ENCODE data around the gene KRTAP12-2.

The KRTAP12-2 gene

GRCh38 chr21:44701541-44701940 lies 34.8 kb upstream of the KRTAP12-2 start:
- no peak overlapping the region for H2BK12ac ChIP-seq (ENCODE audit: low read length in 2 of 2)
- 63% methylated on average over 12 of the region's 12 CpGs for WGBS
- H3K27me3 ChIP-seq (ENCODE audit: control insufficient read depth in 1 of 2, insufficient read depth in 1 of 2, low read length in 2 of 2) = peaks cover 84 to 88% of the 10 kb centered on the region in 2 experiments
- no peak overlapping the region for H2BK15ac ChIP-seq (ENCODE audit: low read depth, poor library complexity, severe bottlenecking)
- H3K36me3 ChIP-seq (ENCODE audit: control insufficient read depth in 1 of 2, insufficient read depth in 2 of 2, low read depth in 1 of 2, low read length in 2 of 2) = peaks cover 0 to 6% of the 10 kb centered on the region in 2 experiments
- no peaks in the 10 kb centered on the region for H3K9me3 ChIP-seq (ENCODE audit: control insufficient read depth, low read length)
- H3K4me2 ChIP-seq (ENCODE audit: low read length, poor library complexity, severe bottlenecking) = no peak overlapping the region
- H3K4me1 ChIP-seq (ENCODE audit: control insufficient read depth, insufficient read depth, low read depth, low read length) = peaks cover 15% of the 10 kb centered on the region
- H3K18ac ChIP-seq (ENCODE audit: low read depth in 1 of 2, low read length in 2 of 2) = no peak overlapping the region
- no peak overlapping the region for H3K4ac ChIP-seq (ENCODE audit: low read depth in 1 of 2, low read length in 2 of 2)
- H2BK120ac ChIP-seq (ENCODE audit: low read depth, low read length) = no peak overlapping the region
- no peak overlapping the region for H3K4me3 ChIP-seq (ENCODE audit: insufficient read depth in 1 of 2, low read depth in 1 of 2, low read length in 2 of 2)
- no peak for DNase-seq
- no peak overlapping the region for H3K14ac ChIP-seq (ENCODE audit: low read length in 2 of 2)
- H2AK5ac ChIP-seq (ENCODE audit: low read length, severe bottlenecking) = no peak overlapping the region
- no peak overlapping the region for H2AFZ ChIP-seq (ENCODE audit: low read depth, low read length)
- H3K27ac ChIP-seq (ENCODE audit: low read length, poor library complexity, severe bottlenecking) = no peak overlapping the region
- no peak overlapping the region for H2BK5ac ChIP-seq (ENCODE audit: low read depth, low read length, poor library complexity, severe bottlenecking)
- no peak overlapping the region for H4K8ac ChIP-seq (ENCODE audit: low read length)
- H3K79me1 ChIP-seq (replicated peaks; ENCODE audit: low read length, poor library complexity, severe bottlenecking) = no peaks in the 10 kb centered on the region
- H4K91ac ChIP-seq (ENCODE audit: low read length) = no peak overlapping the region
- H3K23ac ChIP-seq (ENCODE audit: low read length in 2 of 2) = no peak overlapping the region
- H3K9ac ChIP-seq (ENCODE audit: low read length) = no peak overlapping the region

GRCh38 chr21:44701023-44701400 lies 34.3 kb upstream of the KRTAP12-2 start:
- Histone ChIP-seq H3K14ac (ENCODE audit: low read length in 2 of 2) (no peak overlapping the region), H2BK120ac (ENCODE audit: low read depth, low read length) (no peak overlapping the region), H2BK5ac (ENCODE audit: low read depth, low read length, poor library complexity, severe bottlenecking) (no peak overlapping the region), H4K8ac (ENCODE audit: low read length) (no peak overlapping the region), H4K91ac (ENCODE audit: low read length) (no peak overlapping the region), H3K18ac (ENCODE audit: low read depth in 1 of 2, low read length in 2 of 2) (no peak overlapping the region), H2BK12ac (ENCODE audit: low read length in 2 of 2) (no peak overlapping the region), H3K36me3 (ENCODE audit: control insufficient read depth in 1 of 2, insufficient read depth in 2 of 2, low read depth in 1 of 2, low read length in 2 of 2) (peaks cover 0 to 4% of the 10 kb centered on the region in 2 experiments), H3K9ac (ENCODE audit: low read length) (no peak overlapping the region), H3K79me1 (replicated peaks; ENCODE audit: low read length, poor library complexity, severe bottlenecking) (no peaks in the 10 kb centered on the region), H3K23ac (ENCODE audit: low read length in 2 of 2) (no peak overlapping the region), H2AK5ac (ENCODE audit: low read length, severe bottlenecking) (no peak overlapping the region), H3K4me1 (ENCODE audit: control insufficient read depth, insufficient read depth, low read depth, low read length) (peaks cover 12% of the 10 kb centered on the region), H3K4ac (ENCODE audit: low read depth in 1 of 2, low read length in 2 of 2) (no peak overlapping the region), H3K9me3 (ENCODE audit: control insufficient read depth, low read length) (no peaks in the 10 kb centered on the region), H3K27me3 (ENCODE audit: control insufficient read depth in 1 of 2, insufficient read depth in 1 of 2, low read length in 2 of 2) (peaks cover 84 to 88% of the 10 kb centered on the region in 2 experiments), H2AFZ (ENCODE audit: low read depth, low read length) (no peak overlapping the region), H3K27ac (ENCODE audit: low read length, poor library complexity, severe bottlenecking) (no peak overlapping the region), H2BK15ac (ENCODE audit: low read depth, poor library complexity, severe bottlenecking) (no peak overlapping the region), H3K4me2 (ENCODE audit: low read length, poor library complexity, severe bottlenecking) (no peak overlapping the region), H3K4me3 (ENCODE audit: insufficient read depth in 1 of 2, low read depth in 1 of 2, low read length in 2 of 2) (no peak overlapping the region)
- 90% methylated on average over 13 of the region's 14 CpGs for WGBS
- no peak for DNase-seq

GRCh38 chr21:44700101-44701022 lies 33.6 kb upstream of the KRTAP12-2 start:
- H3K4me3 ChIP-seq (ENCODE audit: insufficient read depth in 1 of 2, low read depth in 1 of 2, low read length in 2 of 2) = no peak overlapping the region
- H4K8ac ChIP-seq (ENCODE audit: low read length) = no peak overlapping the region
- no peak overlapping the region for H3K9ac ChIP-seq (ENCODE audit: low read length)
- H2AFZ ChIP-seq (ENCODE audit: low read depth, low read length) = no peak overlapping the region
- peaks cover 0 to 4% of the 10 kb centered on the region in 2 experiments for H3K36me3 ChIP-seq (ENCODE audit: control insufficient read depth in 1 of 2, insufficient read depth in 2 of 2, low read depth in 1 of 2, low read length in 2 of 2)
- no peak overlapping the region for H4K91ac ChIP-seq (ENCODE audit: low read length)
- H2BK12ac ChIP-seq (ENCODE audit: low read length in 2 of 2) = no peak overlapping the region
- no peak overlapping the region for H3K4me2 ChIP-seq (ENCODE audit: low read length, poor library complexity, severe bottlenecking)
- H3K79me1 ChIP-seq (replicated peaks; ENCODE audit: low read length, poor library complexity, severe bottlenecking) = no peaks in the 10 kb centered on the region
- H3K27me3 ChIP-seq (ENCODE audit: control insufficient read depth in 1 of 2, insufficient read depth in 1 of 2, low read length in 2 of 2) = peaks cover 85 to 88% of the 10 kb centered on the region in 2 experiments
- peak overlapping the region in 1 of 2 experiments; percentile 49 for H3K14ac ChIP-seq (ENCODE audit: low read length in 2 of 2)
- no peaks in the 10 kb centered on the region for H3K9me3 ChIP-seq (ENCODE audit: control insufficient read depth, low read length)
- H2BK120ac ChIP-seq (ENCODE audit: low read depth, low read length) = no peak overlapping the region
- 77% methylated on average over 20 of the region's 21 CpGs for WGBS
- H2BK15ac ChIP-seq (ENCODE audit: low read depth, poor library complexity, severe bottlenecking) = no peak overlapping the region
- no peak overlapping the region for H3K23ac ChIP-seq (ENCODE audit: low read length in 2 of 2)
- no peak overlapping the region for H3K27ac ChIP-seq (ENCODE audit: low read length, poor library complexity, severe bottlenecking)
- H2AK5ac ChIP-seq (ENCODE audit: low read length, severe bottlenecking) = no peak overlapping the region
- no peak overlapping the region for H2BK5ac ChIP-seq (ENCODE audit: low read depth, low read length, poor library complexity, severe bottlenecking)
- DNase-seq = no peak
- H3K4ac ChIP-seq (ENCODE audit: low read depth in 1 of 2, low read length in 2 of 2) = no peak overlapping the region
- peaks cover 12% of the 10 kb centered on the region for H3K4me1 ChIP-seq (ENCODE audit: control insufficient read depth, insufficient read depth, low read depth, low read length)
- H3K18ac ChIP-seq (ENCODE audit: low read depth in 1 of 2, low read length in 2 of 2) = no peak overlapping the region

- H3K4me2 ChIP-seq (ENCODE audit: low read length, poor library complexity, severe bottlenecking) = no peak overlapping the region
- no peak overlapping the region for H4K91ac ChIP-seq (ENCODE audit: low read length)
- no peak overlapping the region for H2AFZ ChIP-seq (ENCODE audit: low read depth, low read length)
- H3K18ac ChIP-seq (ENCODE audit: low read depth in 1 of 2, low read length in 2 of 2) = no peak overlapping the region
- H2BK120ac ChIP-seq (ENCODE audit: low read depth, low read length) = no peak overlapping the region
- H3K79me1 ChIP-seq (replicated peaks; ENCODE audit: low read length, poor library complexity, severe bottlenecking) = no peaks in the 10 kb centered on the region
- 72% methylated on average over 17 of the region's 17 CpGs for WGBS
- H2BK12ac ChIP-seq (ENCODE audit: low read length in 2 of 2) = no peak overlapping the region
- no peak overlapping the region for H2BK15ac ChIP-seq (ENCODE audit: low read depth, poor library complexity, severe bottlenecking)
- H3K4me3 ChIP-seq (ENCODE audit: insufficient read depth in 1 of 2, low read depth in 1 of 2, low read length in 2 of 2) = no peak overlapping the region
- no peak overlapping the region for H4K8ac ChIP-seq (ENCODE audit: low read length)
- H3K4ac ChIP-seq (ENCODE audit: low read depth in 1 of 2, low read length in 2 of 2) = no peak overlapping the region
- H3K4me1 ChIP-seq (ENCODE audit: control insufficient read depth, insufficient read depth, low read depth, low read length) = peaks cover 12% of the 10 kb centered on the region
- no peak for DNase-seq
- no peak overlapping the region for H2AK5ac ChIP-seq (ENCODE audit: low read length, severe bottlenecking)
- peaks cover 82 to 89% of the 10 kb centered on the region in 2 experiments for H3K27me3 ChIP-seq (ENCODE audit: control insufficient read depth in 1 of 2, insufficient read depth in 1 of 2, low read length in 2 of 2)
- peaks cover 0 to 4% of the 10 kb centered on the region in 2 experiments for H3K36me3 ChIP-seq (ENCODE audit: control insufficient read depth in 1 of 2, insufficient read depth in 2 of 2, low read depth in 1 of 2, low read length in 2 of 2)
- no peak overlapping the region for H3K9ac ChIP-seq (ENCODE audit: low read length)
- H3K23ac ChIP-seq (ENCODE audit: low read length in 2 of 2) = no peak overlapping the region
- no peak overlapping the region for H3K27ac ChIP-seq (ENCODE audit: low read length, poor library complexity, severe bottlenecking)
- H3K14ac ChIP-seq (ENCODE audit: low read length in 2 of 2) = no peak overlapping the region
- no peaks in the 10 kb centered on the region for H3K9me3 ChIP-seq (ENCODE audit: control insufficient read depth, low read length)
- no peak overlapping the region for H2BK5ac ChIP-seq (ENCODE audit: low read depth, low read length, poor library complexity, severe bottlenecking)
These were observed 32.8 kb upstream of the KRTAP12-2 start for GRCh38 chr21:44699502-44700001.
